DMS 273 (cell line): ENCODE measurements around the gene DCAF4.

Experiments used
- DNase-seq: peaks from one replicate; lab custom pipeline; 2025; ENCODE audit not compliant: unreplicated experiment; lab: John Stamatoyannopoulos, UW

Gene DCAF4, protein sequence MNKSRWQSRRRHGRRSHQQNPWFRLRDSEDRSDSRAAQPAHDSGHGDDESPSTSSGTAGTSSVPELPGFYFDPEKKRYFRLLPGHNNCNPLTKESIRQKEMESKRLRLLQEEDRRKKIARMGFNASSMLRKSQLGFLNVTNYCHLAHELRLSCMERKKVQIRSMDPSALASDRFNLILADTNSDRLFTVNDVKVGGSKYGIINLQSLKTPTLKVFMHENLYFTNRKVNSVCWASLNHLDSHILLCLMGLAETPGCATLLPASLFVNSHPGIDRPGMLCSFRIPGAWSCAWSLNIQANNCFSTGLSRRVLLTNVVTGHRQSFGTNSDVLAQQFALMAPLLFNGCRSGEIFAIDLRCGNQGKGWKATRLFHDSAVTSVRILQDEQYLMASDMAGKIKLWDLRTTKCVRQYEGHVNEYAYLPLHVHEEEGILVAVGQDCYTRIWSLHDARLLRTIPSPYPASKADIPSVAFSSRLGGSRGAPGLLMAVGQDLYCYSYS

DNA sequence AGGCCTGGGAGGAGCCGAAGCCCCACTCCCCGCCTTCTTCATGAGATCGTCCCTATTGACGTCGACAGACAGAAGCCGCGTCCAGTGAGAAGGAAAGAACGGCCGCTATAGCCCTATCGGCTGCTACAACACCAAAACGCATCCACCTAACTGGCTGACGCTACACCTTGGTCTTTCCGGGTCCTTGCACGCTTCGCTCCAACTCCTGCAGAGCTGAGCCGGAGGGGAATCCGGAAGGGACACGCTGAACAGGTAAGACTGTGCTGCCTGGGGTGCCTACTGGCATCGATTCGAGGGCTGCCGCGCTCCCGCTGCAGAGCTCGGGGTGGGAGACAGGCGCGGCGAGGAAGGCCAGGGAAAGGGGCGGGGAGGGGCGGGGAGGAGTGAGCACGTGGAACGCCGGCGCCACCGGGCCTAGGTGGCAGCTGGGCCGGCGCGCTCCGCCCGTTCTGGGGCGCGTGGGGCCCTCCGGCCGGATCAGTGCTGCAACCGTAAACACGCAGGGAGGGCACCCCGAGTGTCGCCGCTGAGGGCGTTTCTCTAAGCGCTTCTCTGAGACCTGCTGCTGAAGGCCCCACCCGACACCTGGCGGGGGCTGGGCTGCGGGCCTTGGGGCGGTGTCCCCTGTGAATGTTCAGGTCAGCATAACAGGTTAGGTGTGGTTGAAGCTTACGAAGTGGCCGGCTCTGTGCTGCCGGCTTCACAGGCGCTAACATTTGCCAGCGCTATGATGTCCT is at the start of gene DCAF4:
Gene DCAF4 (plus strand): TSS at position 173 of the 737 bp plus-strand sequence. CDS start 11,515 bp downstream, outside the sequence.
- DNase-seq: peak; percentile 99

DNA sequence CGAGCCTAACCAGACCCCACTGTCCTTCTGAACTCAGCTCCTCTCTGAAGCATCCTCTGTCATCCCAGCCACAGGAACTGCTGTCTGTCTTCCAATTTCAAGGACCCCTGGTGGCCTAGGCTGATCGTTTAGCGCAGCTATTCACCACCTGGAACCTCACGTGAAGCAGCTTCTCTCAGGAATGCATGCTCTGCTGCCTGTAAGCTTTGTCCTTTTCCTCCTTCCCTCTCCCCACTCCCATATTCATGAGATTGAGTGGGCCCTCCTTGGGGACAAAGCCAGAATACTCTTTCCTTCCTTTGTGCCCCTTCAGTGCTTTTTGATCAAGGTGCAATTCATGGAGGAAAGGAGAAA is 49.6 kb upstream of the DCAF4 start:
- peak; percentile 56 for DNase-seq

DNA sequence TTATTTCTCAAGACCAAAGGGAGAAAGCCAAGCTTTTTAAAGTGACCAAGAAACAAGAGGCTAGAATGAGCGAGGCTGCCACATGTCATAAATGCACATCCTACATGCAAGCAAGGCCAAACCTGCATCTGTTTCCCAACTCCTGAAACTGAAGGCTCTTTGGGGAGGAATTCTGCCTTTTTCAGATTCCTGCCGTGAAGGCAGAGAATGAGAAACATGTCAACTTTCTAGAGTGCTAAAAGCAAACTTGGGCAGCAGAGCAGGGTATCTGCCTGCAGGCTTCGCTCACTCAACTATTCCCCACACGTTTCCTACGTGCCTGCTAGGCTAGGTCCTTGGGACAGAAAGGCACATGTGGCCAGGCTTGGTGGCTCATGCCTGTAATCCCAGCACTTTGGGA is 47.5 kb upstream of the DCAF4 start:
- no peak for DNase-seq

DNA sequence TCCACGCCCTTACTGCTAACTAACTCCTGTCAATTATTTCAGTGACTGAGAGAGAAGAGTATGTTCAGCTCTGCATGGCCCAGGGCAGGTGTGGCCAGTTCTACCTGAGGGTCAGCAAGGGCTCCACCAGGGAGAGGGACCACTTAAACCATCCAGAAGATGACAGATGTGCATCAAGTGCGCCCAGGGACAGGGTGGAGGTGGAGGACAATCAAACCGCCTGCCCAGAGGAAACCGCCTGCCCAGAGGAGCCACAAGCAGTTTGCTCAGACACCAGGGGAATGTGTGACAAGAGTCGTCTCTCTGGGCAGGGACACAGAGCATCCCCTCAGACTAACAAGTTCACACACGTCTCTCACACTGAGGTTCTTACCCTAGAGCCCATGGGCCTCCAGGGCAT is 46.8 kb upstream of the DCAF4 start:
- DNase-seq: no peak

DNA sequence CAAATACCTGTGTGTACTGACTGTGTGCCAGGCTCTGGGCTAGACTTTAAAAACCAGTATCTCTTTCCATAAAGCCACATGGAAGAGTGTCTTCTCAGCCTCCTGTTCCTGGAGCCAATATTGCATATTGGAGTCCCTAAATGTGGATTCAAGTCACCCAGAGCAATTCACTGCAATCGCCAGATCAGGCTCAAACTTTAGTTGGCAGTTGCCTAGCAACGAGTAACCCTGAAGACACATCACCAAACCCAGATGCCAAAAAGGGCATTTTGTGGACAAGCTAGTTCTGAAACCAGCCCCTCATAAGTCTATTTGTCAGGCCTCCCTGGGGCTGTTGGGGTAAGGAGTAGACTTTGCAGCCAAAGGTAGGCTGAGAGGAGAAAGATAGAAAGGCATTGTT is 46.1 kb upstream of the DCAF4 start:
- DNase-seq: peak; percentile 57

DNA sequence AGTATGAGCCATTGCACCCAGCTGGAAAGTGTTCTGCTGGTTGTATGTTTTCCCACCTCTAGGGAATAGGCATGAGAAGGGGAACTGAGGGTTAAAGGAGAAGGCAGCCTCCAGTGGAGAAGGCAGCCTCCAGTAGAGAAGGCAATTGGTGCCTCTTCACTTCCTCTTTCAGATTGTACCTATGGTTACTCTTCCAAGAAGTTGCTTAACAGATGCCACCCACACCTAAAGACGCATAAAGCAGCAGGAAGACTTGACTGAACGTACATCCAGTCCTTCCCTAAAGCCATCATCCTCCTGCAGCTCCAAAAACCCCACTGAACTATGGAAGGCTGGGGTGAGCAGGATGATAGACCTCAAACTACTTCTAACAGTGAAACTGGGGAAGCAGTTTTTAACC is 45.4 kb upstream of the DCAF4 start:
- no peak for DNase-seq

DNA sequence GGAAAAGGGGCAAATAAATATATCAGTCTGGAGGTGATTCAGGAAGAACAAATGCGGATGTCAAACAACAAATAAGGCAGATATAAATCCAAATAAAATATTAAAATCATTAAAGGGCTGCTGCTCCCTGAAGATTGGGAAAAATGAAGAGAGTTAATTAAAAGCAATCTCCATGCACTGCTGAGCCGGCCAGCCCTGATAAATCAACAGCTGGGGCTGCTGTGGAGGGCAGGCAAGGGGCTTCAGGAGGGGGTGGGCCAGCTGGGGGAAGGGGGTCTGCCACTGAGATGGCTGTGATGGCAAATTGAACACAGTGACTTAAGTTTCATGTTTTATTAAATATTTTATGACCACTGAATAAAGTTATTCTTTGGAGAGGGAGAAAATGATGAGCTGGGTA is 44.7 kb upstream of the DCAF4 start:
- DNase-seq: no peak

DNA sequence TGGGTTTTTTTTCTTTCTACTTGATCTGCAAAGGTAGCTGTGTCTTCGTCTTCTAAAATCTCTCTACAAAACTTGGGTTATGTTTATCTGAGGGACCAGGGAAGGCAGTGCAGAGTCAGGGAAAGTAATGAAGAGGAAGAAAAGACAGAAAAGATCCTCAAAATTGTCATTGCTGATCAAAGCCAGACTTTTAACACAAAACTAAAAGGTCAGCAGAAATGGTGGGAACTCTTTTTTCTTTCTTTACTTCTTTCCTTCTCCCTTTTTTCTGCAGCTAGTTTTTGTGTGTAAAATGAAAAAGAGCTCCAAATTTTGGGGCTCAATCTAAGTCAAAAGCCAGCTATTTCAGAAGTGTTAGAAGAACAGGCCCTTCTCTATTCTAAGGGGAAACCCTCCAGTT is 44.2 kb upstream of the DCAF4 start:
- no peak for DNase-seq

DNA sequence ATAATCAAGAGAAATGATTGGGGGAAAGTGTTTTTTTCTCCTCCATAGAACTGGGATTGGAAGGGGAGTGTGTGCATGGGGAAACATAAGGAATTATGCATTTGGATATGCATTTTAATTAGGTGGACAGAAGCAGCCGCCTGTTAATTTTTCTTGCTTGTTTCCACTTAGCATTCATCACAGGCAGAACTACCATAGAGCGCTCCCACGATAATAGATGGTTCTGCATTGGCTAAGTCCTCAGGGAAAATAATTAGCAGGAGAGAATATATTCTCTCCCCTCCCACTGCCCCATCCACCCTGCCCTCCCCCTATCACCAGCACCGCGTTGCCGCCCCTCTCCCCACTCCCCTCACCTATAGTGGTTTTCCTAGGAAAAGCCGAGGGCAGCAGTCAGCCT is 43.8 kb upstream of the DCAF4 start:
- no peak for DNase-seq

DNA sequence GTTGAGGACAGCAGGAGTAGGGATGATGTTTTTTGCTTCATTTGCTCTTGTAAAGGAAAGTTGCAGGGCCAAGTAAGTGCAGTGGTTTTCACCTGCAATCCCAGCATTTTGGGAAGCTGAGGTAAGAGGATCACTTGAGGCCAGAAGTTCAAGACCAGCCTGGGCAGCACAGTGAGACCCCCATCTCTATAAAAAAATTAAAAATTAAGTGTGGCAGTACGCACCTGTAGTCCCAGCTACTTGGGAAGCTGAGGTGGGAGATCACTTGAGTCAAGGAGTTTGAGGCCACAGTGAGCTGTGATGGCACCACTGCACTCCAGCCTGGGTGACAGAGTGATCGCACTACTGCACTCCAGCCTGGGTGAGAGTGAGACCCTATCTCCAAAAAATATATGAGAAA is 43.2 kb upstream of the DCAF4 start:
- DNase-seq: no peak

DNA sequence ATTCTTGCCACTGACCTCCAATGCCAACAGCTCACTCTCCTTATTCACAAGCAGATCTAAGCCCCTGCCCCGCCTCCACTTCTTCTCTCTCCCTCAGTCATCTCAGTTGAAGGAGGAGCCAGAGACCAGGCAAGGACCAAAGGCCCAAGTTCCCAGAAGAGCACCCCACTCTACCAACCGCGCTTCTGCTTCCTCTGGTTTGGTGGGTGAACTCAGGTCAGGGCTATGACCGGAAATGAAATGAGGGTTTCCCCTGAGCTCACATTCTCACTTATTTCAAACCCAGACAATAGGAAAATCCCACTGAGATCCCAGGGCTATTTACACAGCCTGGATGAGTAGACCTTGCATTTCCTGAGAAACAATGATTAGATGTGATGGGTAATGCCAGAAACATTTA is 42.3 kb upstream of the DCAF4 start:
- no peak for DNase-seq

DNA sequence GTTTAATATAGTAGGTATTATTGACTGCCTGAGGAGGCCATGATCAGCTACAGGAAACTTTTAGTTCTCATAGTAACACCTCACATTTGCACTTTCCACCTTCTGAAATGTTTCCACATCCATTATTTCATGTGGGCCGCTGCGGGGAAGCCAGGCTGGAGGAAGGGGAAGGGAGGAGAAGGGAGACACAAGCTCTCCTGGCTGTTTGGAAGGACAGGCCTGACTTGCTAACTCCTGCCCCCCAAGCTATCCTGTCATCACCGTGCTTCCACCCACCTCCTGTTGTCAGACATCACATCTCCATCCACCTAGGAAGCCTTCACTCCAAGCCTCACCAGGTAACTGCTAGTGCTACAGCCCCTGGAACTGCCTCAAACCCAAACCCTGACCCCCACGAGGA is 41.9 kb upstream of the DCAF4 start:
- DNase-seq: no peak

DNA sequence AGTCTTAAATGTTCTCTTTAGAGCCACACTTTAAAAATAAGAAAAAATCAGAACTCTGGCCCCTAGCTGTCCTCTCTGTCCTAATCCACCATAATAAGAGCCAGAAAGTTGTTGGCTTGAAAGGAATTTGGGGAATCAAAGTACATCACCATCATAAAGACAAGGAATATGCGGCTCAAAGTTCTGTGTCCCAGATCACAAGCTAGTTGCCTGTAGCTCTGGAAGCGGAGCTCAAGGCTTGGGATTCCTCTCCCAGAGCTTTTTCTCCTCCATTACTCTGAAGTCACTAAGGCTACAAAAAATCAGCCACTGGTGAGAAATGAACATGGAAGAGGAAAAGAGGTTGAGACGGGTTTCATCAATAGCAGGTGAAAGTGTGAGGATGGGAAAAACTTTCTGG is 38.8 kb upstream of the DCAF4 start:
- peak; percentile 22 for DNase-seq

DNA sequence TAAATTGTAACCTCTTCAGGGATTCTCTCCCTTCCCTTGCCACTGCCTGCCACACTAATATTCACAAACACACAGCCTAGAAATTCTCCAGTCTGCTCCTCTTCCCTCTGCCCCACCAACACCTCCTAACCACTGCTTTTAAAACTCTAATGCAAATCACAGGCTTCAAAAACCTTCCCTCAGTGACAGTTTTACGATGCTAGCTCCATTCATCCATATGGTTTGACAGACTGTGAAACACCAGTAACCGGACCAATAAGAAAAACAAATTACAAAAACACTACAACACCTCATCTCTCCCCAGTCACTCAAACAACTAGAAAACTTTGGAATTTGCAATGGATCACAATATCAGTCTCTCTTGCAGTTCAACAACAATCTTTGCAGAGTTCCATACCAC is 38.1 kb upstream of the DCAF4 start:
- peak; percentile 90 for DNase-seq

DNA sequence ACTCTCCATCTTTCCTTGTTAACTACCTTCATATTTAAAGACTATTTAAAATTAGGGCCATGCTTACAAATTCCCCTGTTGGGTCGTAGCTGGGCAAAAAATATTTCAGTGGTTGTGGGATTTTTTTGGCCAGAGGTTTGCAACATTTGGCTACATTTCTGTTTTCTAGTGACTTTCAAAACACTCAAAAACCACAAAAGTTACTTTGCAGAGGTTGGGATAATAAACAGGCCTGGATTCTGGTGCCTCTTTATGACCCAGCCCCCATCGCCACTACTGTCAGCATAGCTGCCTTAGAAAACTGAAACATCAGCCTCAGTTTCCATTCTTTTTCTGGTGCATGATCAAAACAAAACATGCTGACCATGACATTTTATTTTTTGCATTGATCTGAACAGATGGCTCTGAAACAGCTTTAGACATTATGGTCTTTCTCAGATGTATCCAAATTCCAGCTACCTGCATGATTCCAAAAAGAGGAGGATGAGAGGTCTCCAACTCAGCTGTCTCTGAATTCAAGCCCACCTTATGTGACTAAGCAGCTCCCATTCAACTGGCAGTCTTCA is 37.5 kb upstream of the DCAF4 start:
- DNase-seq: no peak

DNA sequence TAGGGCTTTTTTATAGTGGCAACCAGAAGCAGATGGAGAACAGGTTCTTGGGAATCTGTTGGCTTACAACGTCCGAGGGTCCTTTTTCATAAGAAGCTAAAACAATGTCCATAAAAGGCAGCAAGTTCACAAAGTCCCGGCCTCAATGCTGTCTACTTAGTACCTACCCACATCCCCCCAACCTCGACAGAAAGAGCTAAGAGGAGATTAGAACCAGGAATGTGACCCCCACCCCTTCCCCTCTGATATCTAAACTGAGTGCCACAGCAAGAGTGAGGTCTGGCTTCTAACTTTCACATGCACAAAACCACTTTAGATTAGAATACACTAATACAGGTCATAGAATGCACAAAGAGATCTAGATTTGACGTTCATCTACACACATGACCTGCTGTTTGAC is 36.9 kb upstream of the DCAF4 start:
- peak; percentile 58 for DNase-seq

DNA sequence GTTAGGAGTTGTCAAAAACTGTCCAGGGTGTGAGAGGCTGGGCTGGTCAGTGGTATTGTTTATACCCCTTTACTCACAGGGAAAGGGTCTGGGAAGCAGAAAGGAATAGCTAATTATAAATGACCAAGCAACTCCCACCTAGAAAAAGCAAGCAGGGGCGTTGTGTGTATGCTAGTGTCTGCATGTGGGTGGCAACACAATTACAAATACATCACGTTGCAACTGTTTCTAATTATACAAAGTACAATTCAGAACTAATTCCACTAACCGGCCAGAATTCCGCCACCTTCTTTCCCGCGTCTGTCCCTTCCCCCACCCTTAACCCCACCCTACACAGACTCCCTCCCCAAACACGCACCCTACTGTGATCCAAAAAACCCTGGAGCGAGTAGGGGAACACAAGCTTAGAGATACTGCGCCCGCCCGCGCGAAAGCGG is 34.6 kb upstream of the DCAF4 start:
- no peak for DNase-seq

DNA sequence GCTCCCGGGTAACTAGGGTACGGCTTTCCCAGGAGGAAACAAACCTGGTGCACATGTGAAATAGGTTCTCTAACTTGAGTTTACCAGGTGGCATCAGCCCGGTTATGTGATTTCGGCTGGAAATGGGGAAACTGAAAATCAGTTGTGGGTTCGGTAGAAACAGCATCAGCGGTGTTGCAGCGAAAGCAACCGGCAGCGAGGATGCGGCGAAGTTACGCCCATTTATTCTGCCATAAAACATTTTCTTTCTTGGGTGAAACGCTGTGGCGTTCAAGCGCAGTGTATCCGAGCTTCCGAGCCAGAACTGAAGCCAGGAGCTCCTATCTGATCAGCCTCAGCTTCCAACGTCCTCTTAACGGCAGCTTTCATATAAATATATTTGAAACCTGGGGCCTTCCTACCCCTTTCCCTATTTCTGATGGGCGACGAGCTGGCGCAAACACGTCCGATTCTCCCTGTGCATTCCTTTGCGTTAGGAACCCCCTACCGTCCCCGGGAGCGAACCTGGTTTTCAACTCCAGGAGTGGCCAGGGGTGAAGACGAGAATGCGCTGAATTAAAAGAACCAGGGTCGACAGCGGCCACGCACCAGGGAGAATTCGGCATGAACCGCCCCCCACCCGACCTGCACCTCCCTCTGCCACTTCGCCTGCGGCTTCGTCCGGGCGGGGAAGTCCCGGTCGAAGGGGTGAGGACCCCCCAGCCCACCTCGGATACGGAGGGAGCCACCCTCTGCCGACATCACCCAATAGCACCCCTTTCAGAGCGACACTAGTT is 34.0 kb upstream of the DCAF4 start:
- peak; percentile 79 for DNase-seq

DNA sequence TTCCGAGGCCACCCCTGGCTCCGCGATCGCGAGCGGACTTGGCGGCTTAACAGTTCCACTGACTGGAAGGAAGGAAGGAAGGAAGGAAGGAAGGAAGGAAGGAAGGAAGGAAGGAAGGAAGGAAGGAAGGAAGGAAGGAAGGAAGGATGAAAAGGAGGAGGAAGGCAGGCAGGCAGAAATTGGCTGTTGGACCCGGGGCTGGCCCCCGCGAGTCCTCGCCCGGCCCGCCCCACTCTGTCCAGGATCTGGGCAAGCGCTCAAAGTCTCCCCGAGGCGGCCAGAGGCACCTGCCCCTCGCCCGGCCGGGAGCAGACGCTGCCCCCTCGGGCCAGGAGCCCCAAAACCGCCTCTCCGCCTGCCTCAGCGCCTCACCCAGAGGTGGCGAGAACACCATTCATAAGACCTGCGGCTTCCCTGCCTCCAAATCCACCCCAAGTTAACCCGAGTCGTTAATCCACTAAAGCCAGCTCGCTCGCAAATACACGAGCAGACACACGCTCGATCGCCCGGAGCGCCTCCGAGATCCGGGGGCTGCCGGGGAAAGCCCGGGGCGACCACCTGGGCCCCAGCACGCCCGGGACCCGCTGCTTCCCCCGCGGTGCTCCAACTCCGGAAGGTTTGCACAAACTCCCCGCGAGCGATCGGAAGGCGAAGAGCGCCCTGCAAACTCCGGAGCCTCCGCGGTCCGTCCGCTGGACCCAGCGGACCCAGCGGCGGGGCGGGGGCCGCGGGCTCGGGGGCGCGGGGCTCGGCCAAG is 33.2 kb upstream of the DCAF4 start:
- DNase-seq: peak; percentile 76

DNA sequence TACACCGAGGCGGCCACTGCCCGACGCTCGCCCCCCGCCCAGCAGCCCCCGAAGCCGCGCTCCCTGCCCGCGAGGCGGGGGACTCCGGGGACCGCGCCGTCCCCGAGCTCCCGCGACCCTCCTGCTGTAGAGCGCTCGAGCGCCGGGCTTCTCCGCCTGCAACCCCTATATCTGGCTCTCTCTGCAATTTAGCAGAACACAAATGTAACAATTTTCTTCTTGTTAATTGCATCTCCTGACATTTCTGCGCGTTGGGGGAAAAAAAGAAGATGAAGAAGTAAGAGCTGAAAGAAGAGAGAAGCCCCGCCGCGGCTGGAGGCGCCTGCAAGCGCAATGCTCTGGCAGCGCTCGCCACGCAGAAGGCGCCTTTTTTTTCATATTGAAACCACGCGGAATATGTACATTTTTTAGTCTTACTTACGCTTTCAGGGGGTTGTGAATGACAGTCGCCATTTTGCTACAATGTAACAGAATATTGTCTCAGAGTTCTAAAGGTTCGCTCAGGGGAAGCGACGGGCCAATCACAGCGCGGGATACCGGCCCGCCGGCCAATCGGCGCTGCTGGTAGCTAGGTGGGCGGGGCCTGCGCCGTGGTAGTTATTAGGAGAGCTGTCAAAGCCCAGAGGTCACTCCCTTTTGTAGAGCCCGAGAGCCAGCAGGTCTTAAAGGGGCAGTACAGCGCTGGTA is 32.5 kb upstream of the DCAF4 start, which contains the start of gene DPF3:
Gene DPF3 (minus strand): TSS at position 466 of the 687 bp plus-strand sequence. CDS start 13 bp downstream, at position 453.
- DNase-seq: peak; percentile 98
